Mammary epithelial cell (primary cell): Measurements from ENCODE around the gene ELOB.

Experiments used
- EZH2 ChIP-seq: IDR thresholded peaks from 2 replicates; pipeline ENCODE4 v1.6.1; 2012; ENCODE audit warnings: low read length, inconsistent platforms, borderline replicate concordance
- TF ChIP-seq, protein P1 (sequence below), 2 donors: IDR thresholded peaks in 1 of 2; conservative IDR thresholded peaks in 1 of 2; 2 replicates each; pipeline ENCODE4 v1.5.1; 2011 to 2012; ENCODE audit warnings: inconsistent platforms in 2 of 2, low read length in 2 of 2, mild to moderate bottlenecking in 2 of 2, control low read depth in 1 of 2, low read depth in 1 of 2; ENCODE audit not compliant: insufficient read depth in 1 of 2; ENCODE audit errors: extremely low read depth in 1 of 2

- TF ChIP-seq, protein P1, sequence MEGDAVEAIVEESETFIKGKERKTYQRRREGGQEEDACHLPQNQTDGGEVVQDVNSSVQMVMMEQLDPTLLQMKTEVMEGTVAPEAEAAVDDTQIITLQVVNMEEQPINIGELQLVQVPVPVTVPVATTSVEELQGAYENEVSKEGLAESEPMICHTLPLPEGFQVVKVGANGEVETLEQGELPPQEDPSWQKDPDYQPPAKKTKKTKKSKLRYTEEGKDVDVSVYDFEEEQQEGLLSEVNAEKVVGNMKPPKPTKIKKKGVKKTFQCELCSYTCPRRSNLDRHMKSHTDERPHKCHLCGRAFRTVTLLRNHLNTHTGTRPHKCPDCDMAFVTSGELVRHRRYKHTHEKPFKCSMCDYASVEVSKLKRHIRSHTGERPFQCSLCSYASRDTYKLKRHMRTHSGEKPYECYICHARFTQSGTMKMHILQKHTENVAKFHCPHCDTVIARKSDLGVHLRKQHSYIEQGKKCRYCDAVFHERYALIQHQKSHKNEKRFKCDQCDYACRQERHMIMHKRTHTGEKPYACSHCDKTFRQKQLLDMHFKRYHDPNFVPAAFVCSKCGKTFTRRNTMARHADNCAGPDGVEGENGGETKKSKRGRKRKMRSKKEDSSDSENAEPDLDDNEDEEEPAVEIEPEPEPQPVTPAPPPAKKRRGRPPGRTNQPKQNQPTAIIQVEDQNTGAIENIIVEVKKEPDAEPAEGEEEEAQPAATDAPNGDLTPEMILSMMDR (conservative IDR thresholded peaks at IDR 0.05 in 1 of 2, IDR thresholded peaks at IDR 0.05 in 1 of 2; ENCODE audit: extremely low read depth in 1 of 2, insufficient read depth in 1 of 2, low read depth in 1 of 2, low read length in 2 of 2) = no peak
- TF ChIP-seq EZH2 = no peak
Observed at GRCh38 chr16:2804728-2805127, 27.6 kb upstream of the ELOB start.
